ENCODE results near the gene EXTL2.
"Not testable (repeated sequence)": the region's sequence is repeated elsewhere in the genome, so short reads cannot be mapped to it uniquely, and the experiment has no call there.

Gene EXTL2

DNA sequence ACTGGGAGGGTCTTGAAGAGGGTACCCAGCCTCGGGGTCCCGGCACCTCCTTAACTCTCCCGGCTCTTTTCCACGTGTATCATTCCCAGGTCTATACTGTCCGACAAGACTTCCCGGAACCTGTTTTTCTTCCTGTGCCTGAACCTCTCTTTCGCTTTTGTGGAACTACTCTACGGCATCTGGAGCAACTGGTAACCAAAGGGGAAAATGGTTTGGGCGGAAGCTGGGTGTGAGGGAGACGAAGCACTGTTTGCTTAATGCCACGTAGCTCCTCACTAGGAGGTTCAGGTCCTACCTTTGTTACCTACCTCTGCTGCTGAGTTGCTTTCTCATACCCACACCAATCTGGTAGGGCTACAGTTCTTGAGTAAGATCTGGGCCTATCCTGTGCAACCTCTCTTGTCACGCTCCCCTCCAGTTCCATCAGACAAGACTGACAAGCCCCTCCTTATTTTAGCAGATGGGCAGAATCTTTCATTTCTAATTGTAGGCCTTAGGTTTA, 1.9 kb upstream of the EXTL2 start:
- peak; percentile 19 to 52 for DNase-seq

DNA sequence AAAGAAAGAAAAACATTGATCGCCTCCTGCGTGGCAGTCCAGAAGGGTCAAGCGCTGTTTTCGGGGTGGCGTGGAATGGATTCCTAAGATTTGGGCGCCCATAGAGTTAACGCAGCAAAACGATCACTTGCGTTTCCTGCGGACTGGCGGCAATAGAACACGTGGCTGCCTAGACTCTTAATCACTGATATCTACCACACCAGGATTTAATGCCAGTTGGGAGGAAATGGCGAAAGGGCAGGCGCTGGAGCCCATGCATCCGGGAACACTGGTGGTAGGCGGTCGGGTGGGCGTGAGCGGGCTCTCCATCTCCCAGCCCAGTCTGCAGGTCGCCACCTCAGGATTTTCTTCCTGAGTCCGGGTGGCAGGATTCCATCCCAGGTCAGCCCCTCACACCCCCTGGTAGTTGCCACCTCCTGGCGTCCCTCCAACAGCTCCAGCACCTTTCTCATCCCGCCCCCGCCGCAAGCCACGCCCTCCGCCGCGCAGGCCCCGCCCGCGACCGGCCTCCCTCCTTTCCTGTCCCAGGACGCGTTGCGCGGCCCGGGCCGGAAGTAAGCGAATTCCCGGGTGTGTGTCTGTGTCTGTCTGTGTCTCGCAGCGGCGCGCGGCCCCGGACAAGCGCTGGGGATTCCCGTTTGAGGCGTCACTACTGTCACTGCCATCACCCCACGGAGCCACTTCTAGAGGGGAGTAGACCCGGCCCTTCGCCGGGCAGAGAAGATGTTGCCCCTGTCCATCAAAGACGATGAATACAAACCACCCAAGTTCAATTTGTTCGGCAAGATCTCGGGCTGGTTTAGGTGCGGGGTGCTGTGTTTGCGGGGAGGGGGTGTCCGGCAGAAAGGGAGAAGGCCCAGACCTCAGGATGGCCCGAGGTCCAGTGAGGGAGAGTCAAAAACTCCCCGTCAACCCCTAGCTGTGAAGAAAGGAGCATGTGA, 1.2 kb upstream of the EXTL2 start, which contains the start of gene SLC30A7:
TSS of gene SLC30A7 (plus strand) at position 551 of the 941 bp plus-strand sequence. CDS start at position 724, 173 bp downstream.
- peak; percentile 95 to 98 for DNase-seq

DNA sequence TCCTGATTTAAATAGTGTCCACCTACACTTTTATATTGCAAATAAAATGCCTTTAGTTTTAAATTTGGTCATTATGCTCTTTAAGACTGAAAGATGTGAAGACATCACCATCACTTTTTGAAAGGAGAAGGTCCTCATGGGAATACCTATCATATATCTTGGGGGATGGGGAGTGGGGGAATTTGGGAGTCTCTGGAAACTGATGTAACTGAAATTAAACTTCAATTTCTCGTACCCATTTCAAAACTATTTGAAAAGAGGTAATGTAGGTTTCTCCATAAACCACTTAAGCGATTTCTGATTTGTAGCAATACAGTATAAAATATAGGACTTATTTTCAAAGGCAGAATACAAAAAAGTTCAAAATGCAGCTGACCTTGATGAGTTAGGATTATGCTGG, 924 bp downstream of the EXTL2 start:
- no peak for DNase-seq

DNA sequence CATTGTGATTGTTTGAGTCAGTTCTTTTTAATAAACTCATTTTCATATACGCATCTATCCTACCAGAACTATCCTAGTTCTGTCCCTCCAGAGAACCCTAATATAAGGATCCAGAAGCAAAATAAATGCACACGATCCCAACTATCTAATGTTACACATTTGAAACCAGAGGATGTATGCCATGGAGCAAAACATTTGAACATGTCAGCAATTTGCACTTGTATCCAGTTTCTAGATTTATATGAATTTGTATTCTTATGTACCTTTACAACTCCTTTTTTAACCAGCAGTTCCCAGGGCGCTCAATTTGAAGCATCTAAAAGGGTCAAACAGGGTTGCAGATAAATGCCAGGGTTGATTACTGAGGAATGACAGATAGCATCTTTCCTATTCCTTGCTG, 2.1 kb downstream of the EXTL2 start:
- DNase-seq, result no peak

DNA sequence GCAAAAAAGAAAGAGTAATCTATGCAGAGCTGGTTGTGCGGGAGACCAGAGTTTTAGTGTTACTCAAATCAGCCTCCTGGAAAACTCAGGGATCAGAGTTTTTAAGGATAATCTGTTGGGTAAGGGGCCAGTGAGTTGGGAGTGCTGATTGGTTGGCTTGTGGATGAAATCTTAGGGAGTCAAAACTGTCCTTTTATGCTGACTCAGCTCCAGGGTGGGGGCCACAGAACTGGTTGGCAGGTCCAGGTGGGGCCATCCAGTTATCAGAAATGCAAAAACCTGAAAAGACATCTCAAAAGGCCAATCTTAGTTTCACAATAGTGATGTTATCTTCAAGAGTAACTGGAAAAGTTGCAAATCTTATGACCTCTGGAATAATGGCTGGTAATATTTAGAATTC, 3.3 kb downstream of the EXTL2 start:
- no peak for DNase-seq

DNA sequence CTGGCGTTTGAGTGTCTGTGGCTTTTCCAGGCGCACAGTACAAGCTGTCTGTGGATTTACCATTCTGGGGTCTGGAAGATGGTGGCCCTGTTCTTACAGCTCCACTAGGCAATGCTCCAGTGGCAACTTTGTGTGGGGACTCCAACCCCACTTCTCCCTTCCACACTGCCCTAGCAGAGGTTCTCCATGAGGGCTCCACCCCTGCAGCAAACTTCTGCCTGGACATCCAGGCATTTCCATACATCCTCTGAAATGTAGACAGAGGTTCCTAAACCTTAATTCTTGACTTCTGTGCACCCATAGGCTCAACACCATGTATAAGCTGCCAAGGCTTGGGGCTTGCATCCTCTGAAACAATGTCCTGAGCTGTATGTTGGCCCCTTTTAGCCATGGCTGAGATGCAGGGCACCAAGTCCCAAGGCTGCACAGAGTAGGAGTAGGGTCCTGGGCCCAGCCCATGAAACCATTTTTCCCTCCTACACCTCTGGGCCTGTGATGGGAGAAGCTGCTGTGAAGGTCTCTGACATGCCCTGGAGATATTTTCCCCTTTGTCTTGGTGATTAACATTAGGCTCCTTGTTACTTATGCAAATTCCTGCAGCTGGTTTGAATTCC, 4.7 kb downstream of the EXTL2 start:
- DNase-seq, result not testable (repeated sequence)

- not testable (repeated sequence) for DNase-seq
These were observed 5.6 kb downstream of the EXTL2 start for GRCh38 chr1:100889007-100889406.

DNA sequence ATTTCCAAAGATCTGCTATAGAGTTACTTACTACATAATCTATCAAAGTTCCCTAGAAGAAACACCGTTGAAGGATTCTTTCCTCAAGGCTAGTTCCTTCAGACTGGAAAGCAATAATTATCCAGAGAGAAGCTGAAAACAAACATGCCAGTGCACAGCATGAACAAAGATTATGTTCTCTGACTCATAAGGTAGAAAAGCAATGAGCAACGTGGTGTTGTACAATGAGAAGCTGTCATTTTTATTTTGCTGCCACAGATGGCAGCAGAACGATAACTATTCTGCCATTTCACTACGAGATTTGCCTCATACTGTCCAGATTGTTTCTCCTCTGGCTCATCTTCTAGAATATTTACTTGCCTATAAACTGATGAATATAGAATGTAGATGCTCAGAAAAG, 10.7 kb downstream of the EXTL2 start:
- DNase-seq, result no peak

- no peak for DNase-seq
These were observed 11.9 kb downstream of the EXTL2 start for GRCh38 chr1:100882698-100883097.

GRCh38 chr1:100881687-100882086, 13.0 kb downstream of the EXTL2 start:
- DNase-seq, result no peak

DNA sequence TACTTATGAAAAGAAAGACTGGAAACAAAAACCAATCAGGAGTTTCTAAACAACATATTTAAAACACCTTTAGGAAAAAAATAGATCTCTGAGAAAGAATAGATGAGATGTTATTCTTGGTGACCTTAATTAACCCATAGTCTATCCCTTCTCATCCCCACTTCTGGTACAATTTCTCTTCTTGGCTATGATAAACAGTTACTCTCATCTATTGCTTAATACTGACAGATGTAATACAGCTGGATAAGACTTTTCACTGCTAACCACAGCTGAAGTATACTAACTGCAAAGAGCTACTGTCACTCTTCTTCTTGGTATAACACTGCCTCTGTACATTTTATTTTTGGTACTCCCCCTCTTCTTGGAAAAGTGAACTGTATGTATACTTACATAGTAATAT, 15.2 kb downstream of the EXTL2 start:
- no peak for DNase-seq

DNA sequence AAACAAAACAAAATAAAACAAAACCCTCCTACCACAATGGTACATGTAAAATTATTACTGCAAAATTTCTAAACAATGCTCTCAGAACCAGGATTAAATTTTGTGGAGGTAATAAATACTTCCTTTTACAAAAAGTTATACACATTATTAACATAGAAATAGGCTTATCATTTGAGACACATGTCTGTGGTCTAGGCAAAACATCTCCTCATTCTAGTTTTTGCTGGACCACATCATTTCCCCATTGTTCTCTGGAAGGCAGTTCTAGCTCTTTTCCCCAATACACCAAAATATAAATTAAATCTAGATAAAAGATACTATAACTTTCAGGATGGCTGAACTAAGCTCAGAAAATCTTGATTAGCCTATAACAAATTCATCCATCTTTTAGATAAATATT, 18.4 kb downstream of the EXTL2 start:
- DNase-seq, result no peak

DNA sequence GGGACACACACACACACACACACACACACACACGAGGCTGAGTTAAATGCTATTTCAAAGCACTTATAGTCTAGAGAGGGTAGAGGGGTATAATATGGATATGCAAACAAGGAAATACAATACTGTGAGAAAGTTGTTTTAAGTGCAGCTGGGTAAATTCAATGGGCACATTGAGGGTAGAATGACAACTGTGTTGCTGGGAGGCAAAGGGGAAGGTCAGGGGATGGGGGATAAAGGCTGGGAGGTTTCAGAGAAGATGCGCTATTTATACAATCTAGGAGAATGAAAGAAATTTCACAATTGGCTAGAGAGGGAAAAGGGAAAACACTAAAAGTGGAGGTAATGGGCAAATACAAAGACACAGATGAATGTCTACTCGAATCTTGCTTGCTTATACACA, 19.4 kb downstream of the EXTL2 start:
- no peak for DNase-seq

DNA sequence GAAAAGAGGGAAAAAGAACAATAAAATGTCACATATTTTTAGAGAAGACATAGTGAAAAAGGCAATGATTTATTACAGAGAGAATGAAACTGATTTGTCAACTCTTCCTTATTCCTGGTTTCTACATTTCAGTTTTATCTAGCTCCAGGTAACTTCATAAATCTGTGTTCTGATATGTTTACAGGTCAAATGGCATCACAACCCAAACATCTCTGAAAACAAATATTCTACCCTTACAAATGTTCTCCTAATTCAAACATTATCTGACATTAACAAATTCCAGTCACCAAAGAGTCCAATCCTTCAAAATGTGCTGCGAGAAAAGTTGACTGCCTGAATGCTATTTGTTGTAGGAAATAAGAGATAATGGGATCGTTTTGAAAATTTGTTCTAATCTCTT, 20.2 kb downstream of the EXTL2 start:
- no peak for DNase-seq

DNA sequence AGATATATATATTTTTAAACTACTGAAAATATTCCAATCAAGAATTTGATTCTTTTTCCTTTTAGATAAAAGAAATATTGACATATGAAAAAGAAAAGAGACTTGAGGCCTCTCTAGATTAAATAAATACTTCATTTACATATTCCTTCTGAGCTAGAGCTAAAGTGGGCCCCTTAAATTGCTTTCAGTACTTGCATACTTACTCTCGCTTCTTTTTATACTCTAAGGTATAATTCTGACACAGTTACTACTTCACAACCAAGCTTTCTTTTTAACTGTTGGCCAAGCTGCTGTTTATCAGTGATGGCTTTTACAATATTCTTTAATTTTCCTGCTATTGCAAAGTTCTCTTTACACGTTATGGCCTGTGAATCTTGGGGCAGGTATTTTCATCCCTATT, 24.6 kb downstream of the EXTL2 start:
- DNase-seq, result no peak

GRCh38 chr1:100868364-100868995, 26.2 kb downstream of the EXTL2 start:
- no peak for DNase-seq

GRCh38 chr1:100866901-100867206, 27.8 kb downstream of the EXTL2 start:
- DNase-seq, result no peak

- no peak for DNase-seq
These were observed 28.4 kb downstream of the EXTL2 start for GRCh38 chr1:100866041-100866900.

DNA sequence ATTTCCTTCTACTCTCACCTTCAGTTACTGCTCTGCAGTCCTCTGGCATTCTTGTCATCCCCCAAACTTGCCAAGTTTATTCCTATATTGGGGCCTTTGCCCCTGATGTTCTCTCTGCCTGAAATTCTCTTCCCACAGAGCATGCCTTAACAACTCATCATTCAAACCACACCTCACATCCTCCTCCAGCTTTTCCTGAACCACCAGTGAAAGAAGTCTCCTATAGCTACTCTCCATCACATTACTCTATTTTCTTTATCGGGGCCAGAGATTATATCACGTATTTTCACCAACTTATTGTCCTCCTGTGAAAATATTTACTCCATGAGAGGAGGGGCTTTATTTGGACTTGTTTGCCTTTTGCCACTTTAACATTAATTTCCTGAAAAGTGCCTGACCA, 32.1 kb downstream of the EXTL2 start:
- DNase-seq, result no peak

GRCh38 chr1:100861379-100861778, 33.3 kb downstream of the EXTL2 start:
- DNase-seq, result no peak

- DNase-seq, result no peak
These were observed 34.1 kb downstream of the EXTL2 start for GRCh38 chr1:100860397-100860991.

GRCh38 chr1:100855116-100855515, 39.5 kb downstream of the EXTL2 start:
- not testable (repeated sequence) for DNase-seq
